Kidney (tissue), 14 donors: Measurements from ENCODE around the gene ZNF546. TPM values are rescaled to one million over a fixed set of nuclear protein-coding genes. Genes with fewer than 3 reads are reported as not detected.

Experiments used
- DNase-seq, 5 donors: peaks; one replicate each; pipeline ENCODE4 v3.0.0-alpha.2; 2013 to 2020
- FAIRE-seq: peaks from 2 replicates; lab custom pipeline; 2012; peaks lifted over from hg19 to GRCh38; lab: Jason Lieb, UNC
- H3K27ac ChIP-seq, 2 donors: one replicate each; pipeline ENCODE4 v1.7.0; 2013; ENCODE audit warnings: low read depth in 2 of 2, low read length in 2 of 2, inconsistent platforms in 1 of 2
- H3K27me3 ChIP-seq: one replicate; pipeline ENCODE4 v1.7.1; 2013; ENCODE audit warnings: low read length, inconsistent platforms; ENCODE audit not compliant: control insufficient read depth, insufficient read depth
- H3K36me3 ChIP-seq, 3 donors: one replicate each; pipeline versions ENCODE4 v1.7.0 to v1.7.1; 2013; ENCODE audit warnings: low read length in 3 of 3, control low read depth in 1 of 3, inconsistent platforms in 1 of 3; ENCODE audit not compliant: insufficient read depth in 3 of 3, control insufficient read depth in 2 of 3
- H3K4me1 ChIP-seq, 3 donors: one replicate each; pipeline versions ENCODE4 v1.7.0 to v1.7.1; 2013; ENCODE audit warnings: low read length in 3 of 3, inconsistent platforms in 1 of 3, low read depth in 1 of 3; ENCODE audit not compliant: control insufficient read depth in 2 of 3, insufficient read depth in 2 of 3
- H3K4me3 ChIP-seq, 3 donors: one replicate each; pipeline versions ENCODE4 v1.7.0 to v1.8.1; 2013; ENCODE audit warnings: low read length in 3 of 3, control low read depth in 1 of 3, inconsistent platforms in 1 of 3
- H3K9ac ChIP-seq, 3 donors: one replicate each; pipeline versions ENCODE4 v1.7.0 to v1.7.1; 2013; ENCODE audit warnings: low read length in 3 of 3, control low read depth in 1 of 3, inconsistent platforms in 1 of 3
- H3K9me3 ChIP-seq, 3 donors: one replicate each; pipeline versions ENCODE4 v1.7.0 to v1.7.1; 2013; ENCODE audit warnings: low read length in 3 of 3, control low read depth in 1 of 3, inconsistent platforms in 1 of 3; ENCODE audit not compliant: control insufficient read depth in 2 of 3, insufficient read depth in 1 of 3
- CTCF ChIP-seq: IDR thresholded peaks from 3 replicates; pipeline ENCODE4 v1.5.1; 2012; ENCODE audit warnings: mild to moderate bottlenecking, moderate library complexity, borderline replicate concordance; ENCODE audit not compliant: insufficient read depth; ENCODE audit errors: extremely low read depth
- intact Hi-C: fragments of 100-400 bp; cut with DNase I; formaldehyde crosslinking; loops from one replicate; pipeline ENCODE4 v1.11.1; 2022
- polyA plus RNA-seq: library from polyadenylated mRNA; stranded (reverse); fragments of 350-450 nt; fragmentation: Illumina TruSeq; extraction: RNeasy Lipid Tissue Mini Kit (QIAGEN cat#74804); gene quantifications from one replicate; pipeline ENCODE4 v1.2.3, GENCODE V29; 2014; ENCODE audit warnings: low read depth, low replicate concordance; ENCODE audit not compliant: insufficient read depth
- total RNA-seq: library from RNA; stranded (reverse); fragmentation: NEBNext Ultra II Directional; extraction: Animal tissue kit (Norgen Biotek cat#: 25700); gene quantifications from one replicate; pipeline ENCODE4 v1.2.1, GENCODE V29; 2021
- donor health status: control.
- donor health status: control.
- donor health status: control.
- donor health status: control.
- donor health status: control.
- donor health status: DM: yes; HTN: yes; CAD: no.
- donor health status: Normal renal cell carcinoma (clear cell type).

The ZNF546 gene
- total and polyA plus RNA-seq, 2 donors from 2014 or later = 3.4 to 7.3 TPM

- TF ChIP-seq CTCF = no peak
- H3K4me3 ChIP-seq = no peak overlapping the region
- DNase-seq (no peak), FAIRE-seq (no peak)
- H3K9me3 ChIP-seq = peaks cover 0 to 15% (median 0%) of the 10 kb centered on the region in 3 donors
- H3K9ac ChIP-seq = no peak overlapping the region
- intact Hi-C loops = no loop called here
- H3K27me3 ChIP-seq = no peaks in the 10 kb centered on the region
- peaks cover 0 to 2% (median 0%) of the 10 kb centered on the region in 3 donors for H3K4me1 ChIP-seq
- H3K36me3 ChIP-seq = no peaks in the 10 kb centered on the region
- H3K27ac ChIP-seq = no peak overlapping the region
Observed at GRCh38 chr19:39987167-39987566, 9.7 kb upstream of the ZNF546 start.

GRCh38 chr19:39987596-39987995 lies 9.3 kb upstream of the ZNF546 start:
- Histone ChIP-seq H3K4me3 (no peak overlapping the region), H3K9ac (no peak overlapping the region), H3K27me3 (no peaks in the 10 kb centered on the region), H3K9me3 (peaks cover 0 to 15% (median 0%) of the 10 kb centered on the region in 3 donors), H3K27ac (no peak overlapping the region), H3K4me1 (peaks cover 0 to 2% (median 0%) of the 10 kb centered on the region in 3 donors), H3K36me3 (no peaks in the 10 kb centered on the region)
- FAIRE-seq (no peak), DNase-seq (no peak)
- intact Hi-C loops = no loop called here
- TF ChIP-seq CTCF = no peak

- TF ChIP-seq CTCF = no peak
- no peak overlapping the region for H3K27ac ChIP-seq
- no peaks in the 10 kb centered on the region for H3K9me3 ChIP-seq
- no peaks in the 10 kb centered on the region for H3K27me3 ChIP-seq
- DNase-seq = no peak
- intact Hi-C loops = no loop called here
- no peak overlapping the region for H3K9ac ChIP-seq
- H3K4me1 ChIP-seq = peaks cover 0 to 16% (median 6%) of the 10 kb centered on the region in 3 donors
- H3K36me3 ChIP-seq = no peaks in the 10 kb centered on the region
- no peak for FAIRE-seq
- H3K4me3 ChIP-seq = peak overlapping the region in 1 of 3 donors; percentile 26
Observed at GRCh38 chr19:39993605-39994004, 3.3 kb upstream of the ZNF546 start.

GRCh38 chr19:39994361-39994760 lies 2.5 kb upstream of the ZNF546 start:
- no peak overlapping the region for H3K9ac ChIP-seq
- FAIRE-seq = no peak
- H3K27me3 ChIP-seq = no peaks in the 10 kb centered on the region
- H3K27ac ChIP-seq = peak overlapping the region in 1 of 2 donors; percentile 36
- H3K9me3 ChIP-seq = no peaks in the 10 kb centered on the region
- no peak for TF ChIP-seq CTCF
- peak overlapping the region in 1 of 3 donors; percentile 26 for H3K4me3 ChIP-seq
- peaks cover 0 to 16% (median 6%) of the 10 kb centered on the region in 3 donors for H3K4me1 ChIP-seq
- no peaks in the 10 kb centered on the region for H3K36me3 ChIP-seq
- peak in 1 of 5 donors; percentile 23 for DNase-seq
- intact Hi-C loops = no loop called here
